ENCODE measurements around the gene TEKTIP1. TPM values are rescaled to one million over a fixed set of nuclear protein-coding genes. Genes with fewer than 3 reads are reported as not detected.

TEKTIP1 gene
- total RNA-seq, 1 experiment from 2014 or later, result not detected

DNA sequence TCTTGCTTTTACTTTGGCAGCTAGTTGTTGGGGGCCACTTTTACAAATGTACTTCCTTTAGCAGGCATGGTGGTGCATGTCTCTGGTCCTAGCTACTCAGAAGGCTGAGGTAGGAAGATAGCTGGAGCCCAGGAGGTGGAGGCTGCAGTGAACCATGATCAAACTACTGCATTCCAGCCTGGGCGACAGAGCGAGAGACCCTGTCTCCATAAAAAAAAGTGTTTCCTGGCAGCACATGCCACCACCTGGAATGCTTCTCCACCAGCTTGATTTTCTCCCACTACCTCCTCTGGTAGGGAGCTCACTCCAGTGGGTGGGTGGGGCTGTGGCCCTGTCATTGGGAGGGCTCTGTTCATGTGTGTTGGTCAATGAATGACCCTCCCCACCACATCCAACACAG is 20.3 kb upstream of the TEKTIP1 start:
- H3K4me3 ChIP-seq (ENCODE audit: low read depth in 2 of 2, low read length in 2 of 2), result no peak overlapping the region
- ATAC-seq (no peak), DNase-seq (ENCODE audit: low read depth, low spot score) (no peak)
- intact Hi-C loops (cut with micrococcal nuclease; ENCODE audit: unreplicated experiment) (no loop called here), in situ Hi-C loops (cut with HindIII; ENCODE audit: low pct_unique_long_range_greater_than_20kb, low sequenced_read_pairs) (no loop called here)
- no peak for TF ChIP-seq TCF7L2 (IDR thresholded peaks at IDR 0.05; ENCODE audit: low read depth, low read length)
- TF ChIP-seq CTCF (IDR thresholded peaks at IDR 0.05), result no peak
- TF ChIP-seq SIN3A (IDR thresholded peaks at IDR 0.05; ENCODE audit: borderline replicate concordance, insufficient read depth, low read depth, low read length), result no peak
- no peak for TF ChIP-seq REST (IDR thresholded peaks at IDR 0.05; ENCODE audit: insufficient read depth in 1 of 2, low read depth in 2 of 2, low read length in 1 of 2)
- no peak for TF ChIP-seq POLR2AphosphoS5 (IDR thresholded peaks at IDR 0.05; ENCODE audit: low read depth, low read length)
- BruUV-seq (replicated peaks), result no TSS peak
- no peaks in the 10 kb centered on the region for H3K36me3 ChIP-seq (ENCODE audit: control insufficient read depth, insufficient read depth, low read length)
- no peak overlapping the region for H3K27ac ChIP-seq (ENCODE audit: low read length)
- ChIA-PET CTCF (interaction anchor here (0.7 kb wide), 1 partner anchor 1244 kb away, joined by 5 read pairs; no protein-coding TSS in a partner anchor), POLR2A (interaction anchor here (0.6 kb wide), 1 partner anchor 19 kb away, joined by 18 read pairs; no protein-coding TSS in a partner anchor)
- H3K9me3 ChIP-seq (ENCODE audit: control insufficient read depth, insufficient read depth, low read depth, low read length), result no peaks in the 10 kb centered on the region
- no peaks in the 10 kb centered on the region for H3K27me3 ChIP-seq (ENCODE audit: control insufficient read depth, insufficient read depth, low read length)
- no peaks in the 10 kb centered on the region; the same call in none of the 2 replicates for H3K4me1 ChIP-seq (ENCODE audit: control insufficient read depth, insufficient read depth, low read length)

GRCh38 chr19:3519126-3519525 is 19.8 kb upstream of the TEKTIP1 start:
- no peak for TF ChIP-seq REST (IDR thresholded peaks at IDR 0.05; ENCODE audit: insufficient read depth in 1 of 2, low read depth in 2 of 2, low read length in 1 of 2)
- no peak for TF ChIP-seq POLR2AphosphoS5 (IDR thresholded peaks at IDR 0.05; ENCODE audit: low read depth, low read length)
- no peak for TF ChIP-seq TCF7L2 (IDR thresholded peaks at IDR 0.05; ENCODE audit: low read depth, low read length)
- no peak for TF ChIP-seq CTCF (IDR thresholded peaks at IDR 0.05)
- no peak for TF ChIP-seq SIN3A (IDR thresholded peaks at IDR 0.05; ENCODE audit: borderline replicate concordance, insufficient read depth, low read depth, low read length)
- ChIA-PET POLR2A (interaction anchor here (0.6 kb wide), 1 partner anchor 20 kb away, joined by 18 read pairs; no protein-coding TSS in a partner anchor), CTCF (interaction anchor here (0.7 kb wide), 1 partner anchor 1244 kb away, joined by 5 read pairs; no protein-coding TSS in a partner anchor)

More at GRCh38 chr19:3519126-3519525, 19.8 kb upstream of the TEKTIP1 start:
- intact Hi-C loops (cut with micrococcal nuclease; ENCODE audit: unreplicated experiment) (no loop called here), in situ Hi-C loops (cut with HindIII; ENCODE audit: low pct_unique_long_range_greater_than_20kb, low sequenced_read_pairs) (no loop called here)
- DNase-seq (ENCODE audit: low read depth, low spot score), result no peak
- Histone ChIP-seq H3K4me3 (ENCODE audit: low read depth in 2 of 2, low read length in 2 of 2) (no peak overlapping the region), H3K27me3 (ENCODE audit: control insufficient read depth, insufficient read depth, low read length) (no peaks in the 10 kb centered on the region), H3K4me1 (ENCODE audit: control insufficient read depth, insufficient read depth, low read length) (no peaks in the 10 kb centered on the region; the same call in none of the 2 replicates), H3K27ac (ENCODE audit: low read length) (no peak overlapping the region), H3K9me3 (ENCODE audit: control insufficient read depth, insufficient read depth, low read depth, low read length) (no peaks in the 10 kb centered on the region), H3K36me3 (ENCODE audit: control insufficient read depth, insufficient read depth, low read length) (no peaks in the 10 kb centered on the region)
- ATAC-seq, result no peak
- no TSS peak for BruUV-seq (replicated peaks)
